ENCODE measurements around the gene XRN2. TPM values are rescaled to one million over a fixed set of nuclear protein-coding genes. Genes with fewer than 3 reads are reported as not detected.

XRN2 gene
- total RNA-seq, 3 donors from 2014 or later (not counting 1 experiment from before 2014, with no cell fraction given): 52.9 to 61.8 (median 57.4) TPM

- no peak for DNase-seq
- Mint-ChIP-seq H3K4me1 (no peaks in the 10 kb centered on the region), H3K4me3 (no peak overlapping the region), H3K27me3 (ENCODE audit: low read depth in 2 of 2) (peaks cover 4 to 35% of the 10 kb centered on the region in 2 donors), H3K27ac (no peak overlapping the region), H3K9me3 (peaks cover 10 to 13% of the 10 kb centered on the region in 2 donors), H3K36me3 (peaks cover 22% of the 10 kb centered on the region)
- Histone ChIP-seq H3K9me3 (ENCODE audit: control insufficient read depth, insufficient read depth, low read length) (peaks cover 15% of the 10 kb centered on the region), H3K27ac (ENCODE audit: low read length) (no peak overlapping the region), H3K36me3 (ENCODE audit: control insufficient read depth, insufficient read depth, low read length) (no peaks in the 10 kb centered on the region), H3K4me1 (ENCODE audit: control insufficient read depth, insufficient read depth, low read length) (no peaks in the 10 kb centered on the region), H3K4me3 (ENCODE audit: low read length) (no peak overlapping the region), H3K27me3 (ENCODE audit: control insufficient read depth, insufficient read depth, low read length) (no peaks in the 10 kb centered on the region)
- no peak for ATAC-seq
- TF ChIP-seq CTCF (IDR thresholded peaks at IDR 0.05): no peak
- intact Hi-C loops (cut with micrococcal nuclease): no loop called here
- 89% methylated on average over 4 of the region's 4 CpGs for WGBS (ENCODE audit: insufficient coverage)
Observed at GRCh38 chr20:21424846-21425245, 121.7 kb downstream of the XRN2 start.

- Histone ChIP-seq H3K27me3 (ENCODE audit: control insufficient read depth, insufficient read depth, low read length) (no peaks in the 10 kb centered on the region), H3K9me3 (ENCODE audit: control insufficient read depth, insufficient read depth, low read length) (peaks cover 3% of the 10 kb centered on the region), H3K27ac (ENCODE audit: low read length) (no peak overlapping the region), H3K4me3 (ENCODE audit: low read length) (no peak overlapping the region), H3K4me1 (ENCODE audit: control insufficient read depth, insufficient read depth, low read length) (no peaks in the 10 kb centered on the region), H3K36me3 (ENCODE audit: control insufficient read depth, insufficient read depth, low read length) (no peaks in the 10 kb centered on the region)
- peaks cover 17 to 62% of the 10 kb centered on the region in 2 donors for H3K27me3 Mint-ChIP-seq (ENCODE audit: low read depth in 2 of 2)
- H3K27ac Mint-ChIP-seq: no peak overlapping the region
- DNase-seq: no peak
- no peak for ATAC-seq
- H3K4me3 Mint-ChIP-seq: no peak overlapping the region
- intact Hi-C loops (cut with micrococcal nuclease): no loop called here
- H3K9me3 Mint-ChIP-seq: peaks cover 1 to 2% of the 10 kb centered on the region in 2 donors
- H3K4me1 Mint-ChIP-seq: no peaks in the 10 kb centered on the region
- H3K36me3 Mint-ChIP-seq: peaks cover 8% of the 10 kb centered on the region
- no peak for TF ChIP-seq CTCF (IDR thresholded peaks at IDR 0.05)
- WGBS (ENCODE audit: insufficient coverage): 93% methylated on average over 2 of the region's 3 CpGs
Observed at GRCh38 chr20:21430020-21430419, 126.9 kb downstream of the XRN2 start.

GRCh38 chr20:21432911-21433310 is 129.8 kb downstream of the XRN2 start:
- DNase-seq (no peak), ATAC-seq (no peak)
- Histone ChIP-seq H3K4me1 (ENCODE audit: control insufficient read depth, insufficient read depth, low read length) (no peaks in the 10 kb centered on the region), H3K4me3 (ENCODE audit: low read length) (no peak overlapping the region), H3K36me3 (ENCODE audit: control insufficient read depth, insufficient read depth, low read length) (no peaks in the 10 kb centered on the region), H3K27me3 (ENCODE audit: control insufficient read depth, insufficient read depth, low read length) (peaks cover 9% of the 10 kb centered on the region), H3K9me3 (ENCODE audit: control insufficient read depth, insufficient read depth, low read length) (no peaks in the 10 kb centered on the region), H3K27ac (ENCODE audit: low read length) (no peak overlapping the region)
- Mint-ChIP-seq H3K4me3 (no peak overlapping the region), H3K4me1 (no peaks in the 10 kb centered on the region), H3K27ac (no peak overlapping the region), H3K36me3 (no peaks in the 10 kb centered on the region), H3K27me3 (ENCODE audit: low read depth in 2 of 2) (peaks cover 20 to 57% of the 10 kb centered on the region in 2 donors), H3K9me3 (no peaks in the 10 kb centered on the region)
- intact Hi-C loops (cut with micrococcal nuclease): no loop called here
- TF ChIP-seq CTCF (IDR thresholded peaks at IDR 0.05): no peak
- WGBS (ENCODE audit: insufficient coverage): 93% methylated on average over 3 of the region's 4 CpGs

- Mint-ChIP-seq H3K27me3 (ENCODE audit: low read depth in 2 of 2) (peaks cover 20 to 52% of the 10 kb centered on the region in 2 donors), H3K4me3 (no peak overlapping the region)
- no peak for ATAC-seq
Observed at GRCh38 chr20:21433329-21433890, 130.3 kb downstream of the XRN2 start.

More at GRCh38 chr20:21433329-21433890, 130.3 kb downstream of the XRN2 start:
- TF ChIP-seq CTCF (IDR thresholded peaks at IDR 0.05): no peak
- Histone ChIP-seq H3K4me3 (ENCODE audit: low read length) (no peak overlapping the region), H3K27me3 (ENCODE audit: control insufficient read depth, insufficient read depth, low read length) (peaks cover 9% of the 10 kb centered on the region), H3K4me1 (ENCODE audit: control insufficient read depth, insufficient read depth, low read length) (no peaks in the 10 kb centered on the region), H3K27ac (ENCODE audit: low read length) (no peak overlapping the region), H3K9me3 (ENCODE audit: control insufficient read depth, insufficient read depth, low read length) (no peaks in the 10 kb centered on the region), H3K36me3 (ENCODE audit: control insufficient read depth, insufficient read depth, low read length) (no peaks in the 10 kb centered on the region)
- WGBS (ENCODE audit: insufficient coverage): 94% methylated on average over 1 of the region's 2 CpGs
- no peak for DNase-seq
- intact Hi-C loops (cut with micrococcal nuclease): no loop called here
- no peak overlapping the region for H3K27ac Mint-ChIP-seq
- no peaks in the 10 kb centered on the region for H3K9me3 Mint-ChIP-seq
- no peaks in the 10 kb centered on the region for H3K4me1 Mint-ChIP-seq
- no peaks in the 10 kb centered on the region for H3K36me3 Mint-ChIP-seq

Measured in natural killer cell (primary cell).